ENCODE data around the gene NOP58. TPM values are rescaled to one million over a fixed set of nuclear protein-coding genes. Genes with fewer than 3 reads are reported as not detected.
"Not testable (repeated sequence)": the region's sequence is repeated elsewhere in the genome, so short reads cannot be mapped to it uniquely, and the experiment has no call there.

Gene NOP58, protein sequence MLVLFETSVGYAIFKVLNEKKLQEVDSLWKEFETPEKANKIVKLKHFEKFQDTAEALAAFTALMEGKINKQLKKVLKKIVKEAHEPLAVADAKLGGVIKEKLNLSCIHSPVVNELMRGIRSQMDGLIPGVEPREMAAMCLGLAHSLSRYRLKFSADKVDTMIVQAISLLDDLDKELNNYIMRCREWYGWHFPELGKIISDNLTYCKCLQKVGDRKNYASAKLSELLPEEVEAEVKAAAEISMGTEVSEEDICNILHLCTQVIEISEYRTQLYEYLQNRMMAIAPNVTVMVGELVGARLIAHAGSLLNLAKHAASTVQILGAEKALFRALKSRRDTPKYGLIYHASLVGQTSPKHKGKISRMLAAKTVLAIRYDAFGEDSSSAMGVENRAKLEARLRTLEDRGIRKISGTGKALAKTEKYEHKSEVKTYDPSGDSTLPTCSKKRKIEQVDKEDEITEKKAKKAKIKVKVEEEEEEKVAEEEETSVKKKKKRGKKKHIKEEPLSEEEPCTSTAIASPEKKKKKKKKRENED
- 22.5 TPM for total RNA-seq
- long read RNA-seq, transcript NOP58-201 (15 exons, 2,046 nt) = major isoform, 7 of 35 reads
- long read RNA-seq, partial matches to known transcripts = 25 of 35 reads
- long read RNA-seq, other reads (novel, unspliced or antisense) = 2 of 35 reads

DNA sequence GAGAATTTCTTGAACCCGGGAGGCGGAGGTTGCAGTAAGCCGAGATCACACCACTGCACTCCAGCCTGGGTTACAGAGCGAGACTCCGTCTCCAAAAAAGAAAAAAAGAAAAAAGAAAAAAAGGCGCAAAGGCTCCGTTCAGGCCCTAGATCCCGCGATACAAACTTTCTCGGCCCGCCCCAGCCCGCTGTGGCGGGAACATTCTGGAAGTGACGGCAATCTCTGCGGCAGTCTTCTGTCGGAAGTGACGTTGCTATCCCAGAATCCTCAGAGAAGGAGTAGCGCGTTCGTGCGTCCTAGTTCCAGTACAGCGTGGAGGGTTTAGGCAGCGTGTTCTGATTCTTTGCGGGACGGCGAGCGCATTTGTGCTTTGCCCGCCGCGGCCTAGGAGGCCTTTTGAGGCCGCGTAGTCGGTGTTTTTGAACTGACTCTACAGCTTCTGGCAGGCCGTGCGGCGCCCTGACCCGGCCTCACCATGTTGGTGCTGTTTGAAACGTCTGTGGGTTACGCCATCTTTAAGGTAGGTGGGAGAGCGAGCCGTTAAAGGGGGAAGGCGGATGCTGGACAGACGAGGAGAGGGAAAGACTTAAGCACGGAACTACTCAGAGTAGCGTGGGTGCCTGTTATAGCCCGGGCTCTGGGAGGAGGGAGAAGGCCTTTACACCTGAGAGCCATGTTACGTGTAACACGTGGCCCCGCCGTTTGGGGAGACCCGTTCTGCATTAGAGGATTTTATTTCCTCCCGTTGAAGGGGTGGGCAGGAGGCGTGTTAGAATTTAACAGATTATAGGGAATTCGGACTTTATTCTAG is at the start of gene NOP58:
Gene NOP58, plus strand, starts transcription at position 297 of the 811 bp plus-strand sequence. Its CDS starts 179 bp downstream, at position 476.
- ATAC-seq (peak; percentile 99), DNase-seq (peak; percentile 90)
- intact Hi-C loops (cut with micrococcal nuclease) = no loop called here

DNA sequence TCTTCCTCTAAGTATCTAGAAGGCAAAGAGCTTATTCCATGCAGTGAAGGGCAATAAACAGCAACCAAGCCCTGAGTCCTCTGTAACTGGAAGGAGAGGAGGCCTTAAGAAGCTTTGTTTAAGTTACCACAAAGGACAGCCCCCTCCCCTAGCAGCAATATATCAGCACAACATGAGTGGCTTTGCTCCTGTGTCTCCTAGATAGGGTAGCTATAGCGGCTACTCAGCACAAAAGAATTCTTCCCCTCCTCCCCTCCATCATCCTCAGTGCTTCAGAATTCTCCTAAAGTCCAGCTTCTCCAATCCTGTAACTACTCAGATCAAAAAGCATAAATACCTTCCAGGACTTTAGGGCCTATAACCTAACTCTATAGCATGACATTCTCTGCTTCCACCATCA is 43.7 kb upstream of the NOP58 start:
- ATAC-seq = peak; percentile 24
- no peak for DNase-seq
- intact Hi-C loops (cut with micrococcal nuclease) = no loop called here

DNA sequence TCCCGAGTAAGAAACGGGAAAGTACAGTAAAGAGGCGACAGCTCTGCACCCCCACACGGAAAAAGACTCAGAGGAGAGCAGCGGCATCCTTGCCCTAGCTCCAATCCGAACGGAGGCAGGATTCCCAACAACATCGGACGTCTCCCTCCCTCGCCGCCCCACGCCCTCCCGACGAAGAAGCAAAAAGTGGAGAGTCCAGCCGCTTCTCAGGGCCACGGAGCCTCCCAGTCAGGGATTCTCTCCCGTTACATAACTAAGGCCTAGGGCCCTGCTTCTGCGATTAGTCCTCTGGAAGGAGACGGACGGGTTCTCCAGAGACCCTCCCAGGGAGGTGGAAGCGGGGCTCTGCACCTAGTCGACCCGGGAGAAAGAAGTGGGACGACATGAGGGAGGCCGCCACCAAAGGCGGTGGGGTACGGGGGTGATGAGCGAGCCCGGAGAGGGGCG is 27.8 kb upstream of the NOP58 start:
- intact Hi-C loops (cut with micrococcal nuclease) = no loop called here
- peak; percentile 53 for ATAC-seq
- no peak for DNase-seq

DNA sequence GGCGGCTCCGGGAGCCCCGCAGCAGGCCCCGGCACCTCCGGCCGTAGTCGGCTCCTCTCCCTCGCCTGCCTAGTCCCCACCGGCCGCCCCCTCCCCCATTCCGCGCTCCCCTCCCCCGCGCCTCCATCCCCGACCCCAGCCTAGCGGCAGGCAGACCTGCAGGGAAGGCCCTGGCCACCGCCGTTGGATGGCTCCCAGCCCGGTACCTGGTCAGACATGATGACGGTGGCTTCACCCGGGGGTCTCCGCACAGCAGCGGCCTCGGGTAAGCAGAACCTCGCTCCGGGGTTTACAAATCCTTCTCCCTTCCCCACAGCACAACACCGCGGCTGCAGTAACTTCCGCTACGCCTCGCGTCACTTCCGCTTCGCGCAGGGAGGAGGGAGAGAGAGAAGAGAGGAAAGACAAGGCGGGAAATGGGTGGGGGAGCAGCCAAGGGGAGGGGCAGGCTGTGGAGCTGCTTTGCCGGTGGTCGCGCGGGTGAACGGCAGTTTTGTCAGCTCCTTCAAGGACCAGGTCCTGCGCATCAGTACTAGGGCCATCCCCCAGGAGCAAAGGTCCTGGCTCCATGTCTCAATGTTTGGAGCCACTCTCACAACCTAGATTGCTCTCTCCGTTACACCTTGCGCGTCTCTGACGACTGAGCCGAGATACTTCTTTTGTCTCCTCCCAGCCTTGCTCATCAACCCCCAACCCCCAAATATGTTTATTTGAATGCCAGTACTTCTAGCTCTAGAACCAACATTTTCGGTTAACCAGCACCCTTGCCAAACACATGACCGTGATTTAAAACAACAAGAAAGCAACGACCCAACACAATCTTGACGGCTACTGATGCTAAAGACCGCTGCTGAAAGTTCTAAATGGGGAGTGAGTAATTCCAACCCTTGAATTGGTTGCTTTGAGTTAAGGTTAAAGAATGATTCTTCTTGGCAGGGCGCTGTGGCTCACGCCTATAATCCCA is 27.0 kb upstream of the NOP58 start, which contains the start of gene SUMO1:
Gene SUMO1, minus strand, starts transcription at position 364 of the 964 bp plus-strand sequence. Its CDS starts 146 bp downstream, at position 218.
- intact Hi-C loops (cut with micrococcal nuclease) = no loop called here
- DNase-seq (peak; percentile 92), ATAC-seq (peak; percentile 98)

DNA sequence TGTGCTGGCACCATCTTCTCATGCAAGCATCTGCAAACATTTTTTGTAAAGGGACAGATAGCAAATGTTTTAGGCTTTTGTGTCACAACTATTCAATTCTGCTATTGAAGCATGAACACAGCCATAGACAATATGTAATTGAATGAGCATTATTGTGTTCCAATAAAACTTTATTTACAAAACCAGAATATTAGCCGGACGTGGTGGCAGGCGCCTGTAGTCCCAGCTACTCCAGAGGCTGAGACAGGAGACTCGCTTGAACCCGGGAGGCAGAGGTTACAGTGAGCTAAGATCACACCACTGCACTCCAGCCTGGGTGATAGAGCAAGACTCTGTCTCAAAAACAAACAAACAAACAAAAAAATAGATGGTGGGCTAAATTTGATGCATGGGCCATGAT is 17.9 kb upstream of the NOP58 start:
- DNase-seq; ATAC-seq; intact Hi-C loops (cut with micrococcal nuclease): not testable (repeated sequence)

DNA sequence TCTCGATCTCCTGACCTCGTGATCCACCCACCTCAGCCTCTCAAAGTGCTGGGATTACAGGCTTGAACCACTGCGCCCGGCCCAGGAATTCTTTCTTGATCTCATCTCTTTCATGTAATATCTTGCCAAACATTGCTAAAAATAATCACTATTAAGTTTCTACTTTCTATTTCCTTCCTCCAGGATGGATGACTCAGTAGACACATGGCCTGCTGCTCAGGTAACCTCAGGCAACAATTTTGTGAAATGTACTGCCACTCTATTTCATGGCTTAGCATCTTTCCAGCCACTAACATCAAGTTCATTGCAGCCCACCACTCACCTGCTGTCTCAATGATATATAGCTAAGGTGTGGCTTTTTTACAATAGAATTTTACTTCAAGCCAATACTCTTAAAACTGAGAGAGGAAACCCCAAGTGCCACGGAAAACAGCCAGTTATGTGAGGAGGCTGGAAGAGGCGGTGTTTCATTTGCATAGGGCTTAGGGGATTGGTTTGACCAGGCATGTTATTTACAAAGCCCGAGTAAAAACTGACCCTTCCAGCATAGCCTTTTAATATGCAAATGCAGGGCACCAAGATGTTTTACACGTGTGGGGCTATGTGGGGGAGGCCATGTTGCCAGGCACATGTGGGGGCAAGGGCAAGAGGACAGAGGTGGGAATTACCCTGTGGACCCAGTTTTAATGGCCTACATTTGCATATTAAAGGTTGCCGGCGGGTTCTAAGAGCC is 15.9 kb upstream of the NOP58 start:
- DNase-seq (no peak), ATAC-seq (no peak)
- intact Hi-C loops (cut with micrococcal nuclease) = no loop called here

DNA sequence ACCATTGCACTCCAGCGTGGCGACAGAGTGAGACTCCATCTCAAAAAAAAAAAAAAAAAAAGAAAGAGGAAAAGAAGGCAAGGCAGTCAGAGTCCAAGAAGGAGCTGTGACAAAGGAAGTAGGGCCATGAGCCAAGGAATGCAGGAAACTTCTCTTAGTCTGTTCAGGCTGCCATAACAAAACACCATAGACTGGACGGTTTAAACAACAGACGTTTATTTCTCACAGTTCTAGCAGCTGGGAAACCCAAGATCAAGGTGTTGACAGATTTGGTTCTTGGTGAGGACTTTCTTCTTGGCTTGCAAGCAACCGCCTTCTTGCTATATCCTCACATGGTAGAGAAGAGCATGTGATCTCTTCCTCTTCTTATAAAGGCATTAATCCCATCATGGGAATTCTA is 14.1 kb upstream of the NOP58 start:
- ATAC-seq (peak; percentile 48), DNase-seq (no peak)
- intact Hi-C loops (cut with micrococcal nuclease) = no loop called here

DNA sequence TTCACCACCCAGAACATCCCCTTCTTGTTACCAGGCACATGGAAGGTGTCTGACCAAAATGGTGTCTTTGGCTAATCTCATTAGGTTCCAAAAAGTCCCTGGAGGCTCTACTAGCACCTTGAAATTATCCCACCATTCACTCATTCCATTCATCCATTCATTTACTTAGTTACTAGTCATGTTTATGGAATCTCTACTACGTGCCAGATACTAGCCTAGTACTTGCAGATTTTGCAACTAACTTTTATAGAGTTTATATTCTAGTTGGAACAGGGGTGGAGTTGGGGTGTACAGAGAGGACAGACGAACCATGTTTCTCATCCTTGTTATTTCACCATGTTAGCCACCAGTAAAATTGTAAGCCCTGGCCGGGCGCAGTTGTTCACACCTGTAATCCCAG is 4.0 kb upstream of the NOP58 start:
- intact Hi-C loops (cut with micrococcal nuclease) = no loop called here

DNA sequence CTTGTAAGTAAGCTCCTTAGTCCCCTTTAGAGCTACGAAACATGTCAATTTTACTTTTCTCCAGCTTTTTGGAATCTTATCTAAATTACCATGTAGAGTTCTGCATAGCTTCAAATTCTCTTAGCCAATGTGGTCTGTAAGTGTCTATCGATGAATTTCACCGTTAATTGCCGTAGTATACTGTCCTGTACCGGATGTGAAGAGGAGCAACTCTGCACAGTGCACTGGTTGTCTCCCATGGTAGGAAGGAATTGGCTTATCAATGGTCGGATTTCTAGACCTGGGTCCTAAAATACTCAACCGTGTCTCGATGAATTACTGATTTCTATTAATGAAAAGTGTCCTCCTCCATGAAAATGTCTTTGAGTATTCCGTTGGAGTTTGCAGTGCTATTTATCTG is 1.9 kb downstream of the NOP58 start:
- ATAC-seq (no peak), DNase-seq (no peak)
- intact Hi-C loops (cut with micrococcal nuclease) = no loop called here

More for the DNA sequence above, 4.0 kb upstream of the NOP58 start:
- DNase-seq (no peak), ATAC-seq (no peak)

DNA sequence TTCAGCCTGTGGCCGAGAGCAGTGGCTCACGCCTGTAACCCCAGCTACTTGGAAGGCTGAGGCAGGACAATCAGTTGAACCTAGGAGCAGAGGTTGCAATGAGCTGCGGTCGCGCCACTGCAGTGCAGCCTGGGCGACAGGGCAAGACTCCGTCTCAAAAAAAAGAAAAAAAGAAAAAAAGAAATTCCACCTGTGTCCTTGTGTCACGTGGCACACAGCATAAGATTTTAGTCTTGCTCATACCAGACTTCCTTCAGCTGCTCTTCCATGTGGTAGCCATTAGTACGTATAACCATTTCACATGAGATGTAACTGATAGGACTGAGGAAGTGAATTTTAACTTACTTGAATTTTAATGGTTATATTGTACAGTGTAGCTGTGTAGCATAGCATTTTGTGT is 4.0 kb downstream of the NOP58 start:
- no peak for DNase-seq
- intact Hi-C loops (cut with micrococcal nuclease) = no loop called here
- no peak for ATAC-seq

DNA sequence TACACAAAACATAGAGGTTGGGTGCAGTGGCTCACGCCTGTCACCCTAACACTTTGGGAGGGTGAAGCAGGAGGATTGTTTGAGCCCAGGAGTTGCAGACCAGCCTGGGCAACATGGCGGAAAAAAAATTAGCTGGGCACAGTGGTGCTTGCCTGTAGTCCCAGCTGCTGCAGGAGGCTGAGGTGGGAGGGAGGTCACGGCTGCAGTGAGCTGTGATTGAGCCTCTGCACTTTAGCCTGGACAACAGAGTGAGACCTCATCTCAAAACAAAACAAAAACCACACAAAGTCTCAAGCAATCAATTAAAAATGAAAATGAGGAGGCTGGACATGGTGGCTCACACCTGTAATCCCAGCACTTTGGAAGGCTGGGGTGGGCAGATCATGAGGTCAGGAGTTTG is 4.9 kb downstream of the NOP58 start:
- intact Hi-C loops (cut with micrococcal nuclease) = no loop called here
- ATAC-seq (no peak), DNase-seq (no peak)

DNA sequence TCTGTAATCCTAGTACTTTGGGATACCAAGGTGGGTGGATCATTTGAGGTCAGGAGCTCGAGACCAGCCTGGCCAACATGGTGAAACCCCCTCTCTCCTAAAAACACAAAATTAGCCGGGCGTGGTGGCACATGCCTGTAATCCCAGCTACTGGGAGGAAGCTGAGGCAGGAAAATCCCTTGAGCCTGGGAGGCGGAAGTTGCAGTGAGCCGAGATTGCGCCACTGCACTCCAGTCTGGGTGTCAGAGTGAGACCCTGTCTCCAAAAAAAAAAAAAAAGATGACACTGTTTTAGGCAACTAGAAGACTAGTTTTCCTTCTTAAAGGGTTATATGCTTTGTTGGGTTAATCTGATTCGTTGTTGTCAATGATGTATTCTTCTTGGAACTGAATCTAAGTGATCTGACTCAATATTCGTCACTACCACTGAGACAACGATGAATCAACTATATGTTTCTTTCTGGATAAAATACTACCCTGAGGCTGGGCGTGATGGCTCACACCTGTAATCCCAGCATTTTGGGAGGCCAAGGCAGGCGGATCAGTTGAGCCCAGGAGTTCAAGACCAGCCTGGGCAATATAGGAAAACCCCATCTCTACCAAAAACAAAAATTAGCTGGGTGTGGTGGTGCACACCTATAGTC is 10.6 kb downstream of the NOP58 start:
- intact Hi-C loops (cut with micrococcal nuclease); ATAC-seq; DNase-seq: not testable (repeated sequence)

DNA sequence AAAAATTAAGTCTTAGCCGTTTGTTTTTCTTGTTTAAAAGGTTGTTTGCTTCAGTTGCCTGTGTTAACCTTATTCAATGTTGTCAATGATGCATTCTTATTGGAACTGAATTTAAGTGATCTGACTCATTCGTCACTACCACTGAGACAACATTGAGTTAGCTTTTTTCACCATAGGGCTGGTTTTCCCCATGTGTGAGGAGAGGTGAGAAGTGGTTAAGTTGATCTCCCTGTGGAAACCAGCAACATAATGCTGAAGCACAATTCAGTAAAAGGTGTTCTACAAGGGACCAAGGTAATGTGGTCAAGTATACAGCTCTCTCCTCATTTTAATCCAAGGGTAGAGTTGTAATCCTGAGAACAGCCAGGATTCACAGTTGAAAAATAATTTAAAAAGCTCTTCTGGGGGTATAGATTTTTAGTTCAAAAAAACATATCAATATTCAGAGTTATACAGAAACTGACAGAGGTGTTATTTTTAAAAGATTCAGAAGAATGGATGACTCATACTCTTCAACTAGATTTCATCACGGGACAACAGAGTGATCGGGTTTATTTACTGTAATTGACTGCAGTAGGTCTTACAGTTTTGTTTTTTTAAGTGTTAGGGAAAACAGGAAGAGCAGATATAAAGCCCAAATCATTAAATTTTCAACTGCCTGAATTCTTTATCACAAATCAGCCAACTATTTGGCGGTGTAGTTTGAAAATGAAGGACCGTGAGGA is 12.6 kb downstream of the NOP58 start:
- ATAC-seq (no peak), DNase-seq (no peak)
- intact Hi-C loops (cut with micrococcal nuclease) = no loop called here

DNA sequence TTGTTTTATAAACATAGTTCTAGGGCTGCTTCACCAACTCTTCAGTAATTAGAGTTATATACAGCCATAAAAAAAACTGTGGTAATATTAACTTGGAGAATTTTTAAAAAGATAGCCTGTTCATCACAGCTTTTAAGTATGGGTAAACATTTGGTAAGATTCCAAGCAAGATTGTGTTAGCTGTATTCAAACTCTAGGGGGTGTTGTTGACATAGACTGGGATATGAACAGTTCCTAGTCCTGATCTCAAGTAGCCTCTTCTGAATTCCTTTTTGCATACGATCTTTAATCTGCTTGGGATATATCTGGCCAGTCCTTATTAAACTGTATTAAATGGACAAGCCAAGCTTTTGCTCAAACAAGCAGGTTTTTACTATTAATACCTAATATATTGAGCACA is 13.4 kb downstream of the NOP58 start:
- peak; percentile 72 for ATAC-seq
- intact Hi-C loops (cut with micrococcal nuclease) = no loop called here
- no peak for DNase-seq

DNA sequence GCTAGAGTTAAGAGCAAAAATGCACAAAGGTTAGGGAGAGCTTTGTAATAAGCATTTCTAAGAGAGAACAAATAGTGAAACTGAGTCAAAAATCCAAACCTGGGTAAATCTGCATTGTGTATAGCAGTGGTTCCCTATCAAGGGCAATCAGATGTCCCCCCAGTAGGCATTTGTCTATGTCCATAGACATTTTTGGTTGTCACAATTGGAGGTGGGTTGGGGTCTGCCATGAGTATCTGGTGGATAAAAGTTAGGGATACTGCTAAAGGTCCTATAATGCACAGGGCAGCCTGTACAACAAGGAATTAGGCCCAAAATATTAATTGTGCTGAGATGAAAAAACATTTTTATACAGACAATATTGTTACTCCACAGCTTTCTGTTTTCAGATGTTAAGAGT is 21.0 kb downstream of the NOP58 start:
- intact Hi-C loops (cut with micrococcal nuclease) = no loop called here
- ATAC-seq (no peak), DNase-seq (no peak)

DNA sequence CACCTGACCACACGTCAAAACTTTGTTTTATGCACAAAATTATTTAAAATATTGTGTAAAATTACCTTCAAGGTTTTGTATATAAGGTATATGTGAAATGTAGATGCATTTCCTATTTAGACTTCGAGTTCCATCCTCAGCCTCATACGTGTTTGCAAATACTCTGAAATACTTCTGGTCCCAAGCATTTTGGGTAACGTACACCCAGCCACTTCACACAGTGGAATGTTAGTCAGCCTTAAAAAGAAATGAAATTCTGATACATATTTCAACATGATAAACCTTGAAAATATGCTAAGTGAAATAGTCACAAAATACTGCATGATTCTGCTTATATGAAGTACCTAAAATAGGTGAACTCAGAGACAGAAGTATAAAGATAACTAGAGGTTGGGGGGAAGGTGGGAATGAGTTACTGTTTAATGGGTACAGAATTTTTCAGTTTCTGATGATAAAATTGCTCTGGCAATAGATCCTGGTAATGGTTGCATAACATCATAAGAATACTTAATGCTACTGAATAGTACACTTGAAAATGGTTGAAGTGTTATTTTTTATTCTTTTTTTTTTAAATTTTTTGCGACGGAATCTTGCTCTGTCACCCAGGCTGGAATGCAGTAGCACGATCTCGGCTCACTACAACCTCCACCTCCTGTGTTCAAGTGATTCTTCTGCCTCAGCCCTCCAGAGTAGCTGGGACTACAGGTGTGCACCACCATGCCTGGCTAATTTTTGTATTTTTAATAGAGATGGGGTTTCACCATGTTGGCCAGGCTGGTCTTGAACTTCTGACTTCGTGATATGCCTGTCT is 24.0 kb downstream of the NOP58 start:
- no peak for DNase-seq
- intact Hi-C loops (cut with micrococcal nuclease) = no loop called here
- no peak for ATAC-seq
